HFF-Myc (cell line): ENCODE results near the gene NDUFB2.
"Not testable (repeated sequence)": the region's sequence is repeated elsewhere in the genome, so short reads cannot be mapped to it uniquely, and the experiment has no call there.

Source experiments
- DNase-seq: peaks from one replicate; pipeline ENCODE4 v3.0.0-alpha.2; 2011; ENCODE audit warnings: low read depth; ENCODE audit errors: extremely low read depth
- H3K4me3 ChIP-seq: replicated peaks from 2 replicates; pipeline ENCODE4 v1.5.1; 2011; ENCODE audit warnings: low read depth, mild to moderate bottlenecking, control low read depth, low read length
- CTCF ChIP-seq: IDR thresholded peaks from 2 replicates; pipeline ENCODE4 v1.5.1; 2012; ENCODE audit warnings: mild to moderate bottlenecking, low read depth, low read length, control low read depth; ENCODE audit errors: missing control alignments

The NDUFB2 gene

GRCh38 chr7:140667476-140667875, 29.0 kb upstream of the NDUFB2 start:
- DNase-seq: no peak
- H3K4me3 ChIP-seq: no peak overlapping the region
- TF ChIP-seq CTCF: no peak

GRCh38 chr7:140668641-140669040, 27.9 kb upstream of the NDUFB2 start:
- no peak for TF ChIP-seq CTCF
- no peak for DNase-seq

GRCh38 chr7:140669352-140669751, 27.2 kb upstream of the NDUFB2 start:
- TF ChIP-seq CTCF: no peak
- no peak for DNase-seq
- H3K4me3 ChIP-seq: no peak overlapping the region

More at GRCh38 chr7:140668641-140669040, 27.9 kb upstream of the NDUFB2 start:
- no peak overlapping the region for H3K4me3 ChIP-seq

- H3K4me3 ChIP-seq, DNase-seq: not testable (repeated sequence)
Measured at GRCh38 chr7:140669862-140670261, 26.6 kb upstream of the NDUFB2 start.

- no peak for TF ChIP-seq CTCF
- DNase-seq: no peak
- H3K4me3 ChIP-seq: no peak overlapping the region
Measured at GRCh38 chr7:140670343-140670935, 26.1 kb upstream of the NDUFB2 start.

GRCh38 chr7:140671966-140672365, 24.5 kb upstream of the NDUFB2 start:
- no peak for DNase-seq
- no peak for TF ChIP-seq CTCF
- H3K4me3 ChIP-seq: no peak overlapping the region

GRCh38 chr7:140672382-140673062, 24.0 kb upstream of the NDUFB2 start, which contains the start of gene ADCK2:
Gene ADCK2 (plus strand): TSS chr7:140672945. CDS start chr7:140673331, 386 bp downstream.
- H3K4me3 ChIP-seq: peak within 1 kb of the TSS; percentile 52
- no peak for DNase-seq
- no peak for TF ChIP-seq CTCF
